ENCODE data around the gene STEEP1. TPM values are rescaled to one million over a fixed set of nuclear protein-coding genes. Genes with fewer than 3 reads are reported as not detected.

Gene STEEP1
- total and polyA plus RNA-seq, 5 donors from 2014 or later, result 11.3 to 23.9 (median 13.8) TPM

DNA sequence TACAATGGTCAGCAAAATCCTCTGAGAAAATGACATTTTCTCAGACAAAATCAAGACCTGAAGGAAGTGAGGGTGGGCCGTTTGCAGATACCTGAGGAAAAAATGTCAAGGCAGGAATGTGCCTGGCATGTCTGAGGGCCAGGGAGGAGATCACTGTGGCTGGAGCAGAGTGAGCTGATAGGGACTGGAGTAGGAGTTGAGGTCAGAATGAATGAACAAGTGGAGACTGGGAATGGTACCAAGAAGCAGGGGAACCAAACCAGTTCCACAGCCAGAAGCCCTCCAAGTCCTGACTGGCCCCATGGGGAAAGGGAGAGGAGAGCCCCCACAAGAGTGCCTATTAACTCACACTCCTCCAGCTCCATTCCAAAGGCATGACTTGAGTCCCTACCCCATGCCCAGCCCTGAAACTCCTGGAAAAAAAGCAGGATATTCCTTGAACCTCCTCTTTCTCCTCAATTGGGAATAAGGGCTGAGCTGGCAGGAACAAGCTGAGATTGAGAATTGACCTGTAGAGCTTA lies 41.5 kb downstream of the STEEP1 start:
- H3K9me3 ChIP-seq (ENCODE audit: control insufficient read depth in 2 of 2, low read length in 2 of 2), result no peaks in the 10 kb centered on the region
- no peaks in the 10 kb centered on the region for H3K36me3 Mint-ChIP-seq

DNA sequence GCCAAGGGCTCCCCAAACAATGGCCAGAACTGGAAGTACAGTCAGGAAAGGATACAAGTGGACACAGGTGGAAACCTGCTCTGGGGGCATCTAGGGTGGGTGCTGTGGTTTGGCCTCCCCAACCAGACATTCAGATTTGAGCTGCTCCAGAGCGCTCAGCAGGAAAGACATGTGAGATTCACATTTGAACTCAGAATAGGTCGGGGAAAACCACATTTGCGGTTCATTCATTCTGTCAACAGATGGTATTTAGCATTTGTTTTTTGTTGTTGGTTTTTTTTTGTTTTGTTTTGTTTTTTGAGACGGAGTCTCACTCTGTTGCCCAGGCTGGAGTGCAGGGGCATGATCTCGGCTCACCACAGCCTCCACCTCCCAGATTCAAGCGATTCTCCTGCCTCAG lies 44.0 kb downstream of the STEEP1 start:
- Mint-ChIP-seq H3K27me3 (peaks cover 8% of the 10 kb centered on the region), H3K9me3 (peaks cover 0 to 2% (median 0%) of the 10 kb centered on the region in 7 donors), H3K27ac (no peak overlapping the region), H3K36me3 (no peaks in the 10 kb centered on the region), H3K4me3 (no peak overlapping the region), H3K4me1 (peaks cover 0 to 5% (median 1%) of the 10 kb centered on the region in 4 donors)
- DNase-seq (no peak), ATAC-seq (ENCODE audit: low read depth in 2 of 2) (no peak)
- no peaks in the 10 kb centered on the region for H3K4me1 ChIP-seq (ENCODE audit: control insufficient read depth, insufficient read depth, low read length, poor library complexity, severe bottlenecking)
- H3K36me3 ChIP-seq (ENCODE audit: control insufficient read depth, insufficient read depth, low read length), result no peaks in the 10 kb centered on the region
- H3K9me3 ChIP-seq (ENCODE audit: control insufficient read depth in 2 of 2, low read length in 2 of 2), result no peaks in the 10 kb centered on the region
- H3K27me3 ChIP-seq (ENCODE audit: control insufficient read depth, insufficient read depth, low read length), result no peaks in the 10 kb centered on the region
- no peak overlapping the region for H3K27ac ChIP-seq (ENCODE audit: insufficient read depth, low read length, poor library complexity, severe bottlenecking)
- H3K4me3 ChIP-seq (ENCODE audit: low read depth, low read length), result no peak overlapping the region

More for the DNA sequence above, 41.5 kb downstream of the STEEP1 start:
- H3K9me3 Mint-ChIP-seq, result peaks cover 0 to 2% (median 0%) of the 10 kb centered on the region in 7 donors
- peaks cover 0 to 3% (median 0%) of the 10 kb centered on the region in 4 donors for H3K4me1 Mint-ChIP-seq
- H3K36me3 ChIP-seq (ENCODE audit: control insufficient read depth, insufficient read depth, low read length), result no peaks in the 10 kb centered on the region
- no peak overlapping the region for H3K4me3 Mint-ChIP-seq
- no peak overlapping the region for H3K4me3 ChIP-seq (ENCODE audit: low read depth, low read length)
- ATAC-seq (ENCODE audit: low read depth in 2 of 2), result no peak
- no peak for DNase-seq
- no peak overlapping the region for H3K27ac ChIP-seq (ENCODE audit: insufficient read depth, low read length, poor library complexity, severe bottlenecking)
- no peaks in the 10 kb centered on the region for H3K4me1 ChIP-seq (ENCODE audit: control insufficient read depth, insufficient read depth, low read length, poor library complexity, severe bottlenecking)
- H3K27me3 Mint-ChIP-seq, result peaks cover 8% of the 10 kb centered on the region
- H3K27ac Mint-ChIP-seq, result no peak overlapping the region
- no peaks in the 10 kb centered on the region for H3K27me3 ChIP-seq (ENCODE audit: control insufficient read depth, insufficient read depth, low read length)

DNA sequence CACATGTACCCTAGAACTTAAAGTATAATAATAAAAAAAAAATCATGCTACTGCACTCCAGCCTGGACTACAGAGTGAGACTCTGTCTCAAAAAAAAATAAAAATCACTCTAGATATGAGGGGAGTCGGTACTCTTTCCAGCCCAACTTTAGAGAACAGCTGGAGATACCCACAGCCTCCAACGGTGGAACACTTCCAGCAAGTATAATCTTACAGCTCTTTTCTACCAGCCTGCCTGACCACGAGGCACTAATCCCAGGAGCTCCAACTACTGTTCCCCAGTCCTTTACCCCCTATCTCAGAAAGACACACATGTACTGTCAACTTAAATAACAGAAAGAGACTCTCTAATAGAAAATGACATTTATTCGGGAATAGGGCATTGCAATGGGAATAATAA lies 46.8 kb downstream of the STEEP1 start:
- H3K27ac Mint-ChIP-seq, result no peak overlapping the region
- Histone ChIP-seq H3K27ac (ENCODE audit: insufficient read depth, low read length, poor library complexity, severe bottlenecking) (no peak overlapping the region), H3K36me3 (ENCODE audit: control insufficient read depth, insufficient read depth, low read length) (no peaks in the 10 kb centered on the region), H3K4me1 (ENCODE audit: control insufficient read depth, insufficient read depth, low read length, poor library complexity, severe bottlenecking) (no peaks in the 10 kb centered on the region), H3K4me3 (ENCODE audit: low read depth, low read length) (no peak overlapping the region), H3K27me3 (ENCODE audit: control insufficient read depth, insufficient read depth, low read length) (no peaks in the 10 kb centered on the region), H3K9me3 (ENCODE audit: control insufficient read depth in 2 of 2, low read length in 2 of 2) (no peaks in the 10 kb centered on the region)
- H3K27me3 Mint-ChIP-seq, result peaks cover 12% of the 10 kb centered on the region
- ATAC-seq (ENCODE audit: low read depth in 2 of 2) (no peak), DNase-seq (no peak)
- peaks cover 0 to 3% (median 0%) of the 10 kb centered on the region in 7 donors for H3K9me3 Mint-ChIP-seq
- no peaks in the 10 kb centered on the region for H3K36me3 Mint-ChIP-seq
- peaks cover 0 to 6% (median 1%) of the 10 kb centered on the region in 4 donors for H3K4me1 Mint-ChIP-seq
- H3K4me3 Mint-ChIP-seq, result no peak overlapping the region

DNA sequence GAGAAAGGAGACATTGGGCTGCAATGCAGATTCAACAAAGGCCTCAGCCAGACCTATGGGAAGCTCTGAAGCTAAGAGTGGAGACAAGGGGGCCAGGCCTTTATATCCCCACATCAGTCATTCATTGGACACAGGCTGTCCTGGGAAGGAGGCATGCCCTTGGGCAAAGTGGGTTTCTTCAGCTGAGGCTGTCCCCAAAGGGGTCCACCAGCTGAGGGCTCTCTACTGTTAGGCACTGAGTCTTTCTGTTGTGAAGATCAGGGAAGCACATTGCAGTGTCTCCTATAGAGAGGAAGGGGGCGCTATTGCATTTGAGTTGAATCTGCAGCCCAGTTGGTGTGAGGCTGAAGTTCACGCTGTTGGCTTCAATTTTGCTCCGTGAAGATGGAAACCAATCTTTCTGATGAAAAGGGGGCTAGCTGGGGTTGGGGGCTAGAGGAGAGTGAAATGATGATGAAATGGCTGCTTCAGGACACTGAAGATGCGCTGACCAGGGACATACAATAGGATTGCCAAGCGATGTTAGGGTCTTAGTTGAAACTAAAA lies 49.0 kb downstream of the STEEP1 start:
- peaks cover 0 to 3% (median 0%) of the 10 kb centered on the region in 7 donors for H3K9me3 Mint-ChIP-seq
- H3K36me3 Mint-ChIP-seq, result no peaks in the 10 kb centered on the region
- DNase-seq (peak; percentile 11 to 74 (median 65)), ATAC-seq (ENCODE audit: low read depth in 2 of 2) (peak; percentile 87 to 92)
- peaks cover 12% of the 10 kb centered on the region for H3K27me3 Mint-ChIP-seq
- H3K4me3 ChIP-seq (ENCODE audit: low read depth, low read length), result no peak overlapping the region
- H3K4me1 Mint-ChIP-seq, result peaks cover 0 to 5% (median 1%) of the 10 kb centered on the region in 4 donors
- no peaks in the 10 kb centered on the region for H3K27me3 ChIP-seq (ENCODE audit: control insufficient read depth, insufficient read depth, low read length)
- H3K27ac Mint-ChIP-seq, result peak overlapping the region in 2 of 3 donors; percentile 33 to 48
- no peak overlapping the region for H3K4me3 Mint-ChIP-seq
- H3K36me3 ChIP-seq (ENCODE audit: control insufficient read depth, insufficient read depth, low read length), result no peaks in the 10 kb centered on the region
- no peaks in the 10 kb centered on the region for H3K9me3 ChIP-seq (ENCODE audit: control insufficient read depth in 2 of 2, low read length in 2 of 2)
- H3K27ac ChIP-seq (ENCODE audit: insufficient read depth, low read length, poor library complexity, severe bottlenecking), result no peak overlapping the region
- H3K4me1 ChIP-seq (ENCODE audit: control insufficient read depth, insufficient read depth, low read length, poor library complexity, severe bottlenecking), result no peaks in the 10 kb centered on the region

DNA sequence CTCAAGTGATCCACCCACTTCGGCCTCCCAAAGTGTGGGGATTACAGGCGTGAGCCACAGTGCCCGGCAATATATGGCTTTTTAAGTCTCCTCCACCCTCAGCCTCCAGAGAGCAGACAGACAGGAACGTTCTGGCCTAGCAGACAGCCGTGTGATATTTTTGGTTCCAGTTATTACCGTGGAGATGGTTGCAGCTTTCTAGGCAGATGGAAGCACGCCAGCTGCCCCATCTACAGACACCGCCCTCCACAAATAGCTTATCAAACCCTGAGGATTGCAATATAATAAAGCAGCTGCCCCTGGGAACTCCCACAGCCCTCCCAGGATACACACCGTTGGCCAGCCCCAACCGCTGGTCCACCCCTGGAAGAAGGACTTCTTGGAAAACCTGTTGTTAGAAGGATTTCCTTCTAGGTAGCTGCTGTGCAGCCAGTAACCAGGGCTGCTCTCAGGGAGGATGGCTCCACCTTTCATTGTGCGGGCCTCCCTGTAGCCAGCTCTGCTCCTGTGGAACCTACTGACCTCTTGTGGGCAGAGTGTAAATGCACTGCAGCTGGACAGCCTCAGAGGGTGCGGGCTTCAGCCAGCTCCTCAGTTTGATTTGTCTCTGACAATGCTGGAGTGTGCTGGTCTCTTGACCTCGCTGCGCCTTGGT lies 52.9 kb downstream of the STEEP1 start:
- DNase-seq (peak in 2 of 3 donors; percentile 10 to 41), ATAC-seq (ENCODE audit: low read depth in 2 of 2) (peak in 1 of 2 donors; percentile 59)
- Histone ChIP-seq H3K36me3 (ENCODE audit: control insufficient read depth, insufficient read depth, low read length) (no peaks in the 10 kb centered on the region), H3K4me3 (ENCODE audit: low read depth, low read length) (no peak overlapping the region), H3K4me1 (ENCODE audit: control insufficient read depth, insufficient read depth, low read length, poor library complexity, severe bottlenecking) (no peaks in the 10 kb centered on the region), H3K27ac (ENCODE audit: insufficient read depth, low read length, poor library complexity, severe bottlenecking) (no peak overlapping the region), H3K27me3 (ENCODE audit: control insufficient read depth, insufficient read depth, low read length) (no peaks in the 10 kb centered on the region), H3K9me3 (ENCODE audit: control insufficient read depth in 2 of 2, low read length in 2 of 2) (no peaks in the 10 kb centered on the region)
- peaks cover 0 to 2% (median 1%) of the 10 kb centered on the region in 4 donors for H3K4me1 Mint-ChIP-seq
- no peak overlapping the region for H3K27ac Mint-ChIP-seq
- H3K27me3 Mint-ChIP-seq, result peaks cover 4% of the 10 kb centered on the region
- no peak overlapping the region for H3K4me3 Mint-ChIP-seq
- H3K9me3 Mint-ChIP-seq, result peaks cover 0 to 2% (median 0%) of the 10 kb centered on the region in 7 donors
- H3K36me3 Mint-ChIP-seq, result no peaks in the 10 kb centered on the region

GRCh38 chrX:119507206-119507605 lies 58.0 kb downstream of the STEEP1 start:
- Histone ChIP-seq H3K27me3 (ENCODE audit: control insufficient read depth, insufficient read depth, low read length) (no peaks in the 10 kb centered on the region), H3K9me3 (ENCODE audit: control insufficient read depth in 2 of 2, low read length in 2 of 2) (no peaks in the 10 kb centered on the region), H3K36me3 (ENCODE audit: control insufficient read depth, insufficient read depth, low read length) (no peaks in the 10 kb centered on the region), H3K4me3 (ENCODE audit: low read depth, low read length) (no peak overlapping the region), H3K27ac (ENCODE audit: insufficient read depth, low read length, poor library complexity, severe bottlenecking) (no peak overlapping the region), H3K4me1 (ENCODE audit: control insufficient read depth, insufficient read depth, low read length, poor library complexity, severe bottlenecking) (peaks cover 9% of the 10 kb centered on the region)
- Mint-ChIP-seq H3K4me1 (peaks cover 0 to 10% (median 0%) of the 10 kb centered on the region in 4 donors), H3K36me3 (no peaks in the 10 kb centered on the region), H3K4me3 (no peak overlapping the region), H3K27me3 (no peaks in the 10 kb centered on the region), H3K9me3 (no peaks in the 10 kb centered on the region), H3K27ac (peak overlapping the region in 1 of 3 donors; percentile 56)
- no peak for DNase-seq
- ATAC-seq (ENCODE audit: low read depth in 2 of 2), result no peak

DNA sequence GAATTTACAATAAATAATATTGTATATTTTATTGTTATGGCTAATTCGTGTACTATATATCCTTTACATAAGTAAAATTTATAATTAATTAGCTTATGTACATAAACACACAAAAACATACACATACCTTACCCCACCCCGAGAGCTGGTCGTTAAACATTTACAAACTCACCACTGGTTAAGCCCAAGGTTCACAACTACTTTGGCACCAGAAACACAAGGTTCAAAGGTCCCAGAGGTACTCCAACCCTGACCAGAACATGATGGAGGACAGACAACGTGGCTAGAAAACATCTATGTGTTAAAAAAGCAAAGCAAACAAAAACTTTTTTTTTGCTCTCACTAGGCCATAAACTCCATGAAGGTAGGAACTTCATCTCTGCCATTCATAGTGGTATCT lies 59.3 kb downstream of the STEEP1 start:
- Histone ChIP-seq H3K4me3 (ENCODE audit: low read depth, low read length) (no peak overlapping the region), H3K27ac (ENCODE audit: insufficient read depth, low read length, poor library complexity, severe bottlenecking) (no peak overlapping the region), H3K9me3 (ENCODE audit: control insufficient read depth in 2 of 2, low read length in 2 of 2) (no peaks in the 10 kb centered on the region), H3K27me3 (ENCODE audit: control insufficient read depth, insufficient read depth, low read length) (no peaks in the 10 kb centered on the region), H3K4me1 (ENCODE audit: control insufficient read depth, insufficient read depth, low read length, poor library complexity, severe bottlenecking) (peaks cover 12% of the 10 kb centered on the region), H3K36me3 (ENCODE audit: control insufficient read depth, insufficient read depth, low read length) (no peaks in the 10 kb centered on the region)
- ATAC-seq (ENCODE audit: low read depth in 2 of 2) (no peak), DNase-seq (no peak)
- H3K27ac Mint-ChIP-seq, result no peak overlapping the region
- H3K27me3 Mint-ChIP-seq, result no peaks in the 10 kb centered on the region
- H3K4me1 Mint-ChIP-seq, result peaks cover 0 to 19% (median 0%) of the 10 kb centered on the region in 4 donors
- H3K4me3 Mint-ChIP-seq, result no peak overlapping the region
- no peaks in the 10 kb centered on the region for H3K36me3 Mint-ChIP-seq
- H3K9me3 Mint-ChIP-seq, result no peaks in the 10 kb centered on the region

Measured in CD4-positive, CD25-positive, alpha-beta regulatory T cell (primary cell).